Keratinocyte (primary cell): ENCODE results near the gene NOVA2. TPM values are rescaled to one million over a fixed set of nuclear protein-coding genes. Genes with fewer than 3 reads are reported as not detected.

Source experiments
- DNase-seq: peaks from one replicate; pipeline ENCODE4 v3.0.0-alpha.2; 2011; ENCODE audit warnings: low read depth, missing footprints, low spot score
- FAIRE-seq: peaks from 2 replicates; lab custom pipeline; 2011; peaks lifted over from hg19 to GRCh38; lab: Jason Lieb, UNC
- H2AFZ ChIP-seq: 2 replicates; pipeline ENCODE4 v1.6.0; 2012; ENCODE audit warnings: low read length, control low read depth, inconsistent platforms; ENCODE audit not compliant: control insufficient read depth
- H3K27ac ChIP-seq: 2 replicates; pipeline ENCODE4 v1.5.1; 2011; ENCODE audit warnings: low read length; ENCODE audit not compliant: control insufficient read depth, insufficient read depth
- H3K27me3 ChIP-seq: 3 replicates; pipeline ENCODE4 v1.6.0; 2011; ENCODE audit warnings: low read length; ENCODE audit not compliant: control insufficient read depth, insufficient read depth; ENCODE audit errors: extremely low read depth
- H3K36me3 ChIP-seq, 2 experiments: 2 replicates in 1 of 2; 3 replicates in 1 of 2; pipeline ENCODE4 v1.5.1; 2011; ENCODE audit warnings: low read length in 2 of 2, mild to moderate bottlenecking in 1 of 2; ENCODE audit not compliant: control insufficient read depth in 2 of 2, insufficient read depth in 2 of 2; ENCODE audit errors: extremely low read depth in 1 of 2
- H3K4me1 ChIP-seq: 3 replicates; pipeline ENCODE4 v1.5.1; 2011; ENCODE audit warnings: low read length; ENCODE audit not compliant: control insufficient read depth, insufficient read depth; ENCODE audit errors: extremely low read depth
- H3K4me2 ChIP-seq: 3 replicates; pipeline ENCODE4 v1.6.0; 2011; ENCODE audit warnings: low read depth, low read length; ENCODE audit not compliant: control insufficient read depth, insufficient read depth; ENCODE audit errors: extremely low read depth
- H3K4me3 ChIP-seq, 3 experiments: fragments of 200-600 bp in 1 of 3; sonication (generic) in 1 of 3; 2 replicates in 2 of 3; 3 replicates in 1 of 3; pipeline ENCODE4 v1.5.1; 2011 to 2016; ENCODE audit warnings: low read length in 3 of 3, mild to moderate bottlenecking in 3 of 3, control low read depth in 2 of 3, inconsistent platforms in 1 of 3, low read depth in 1 of 3, mixed read lengths in 1 of 3, mixed run types in 1 of 3, moderate library complexity in 1 of 3; ENCODE audit not compliant: control insufficient read depth in 2 of 3, insufficient read depth in 2 of 3; ENCODE audit errors: extremely low read depth in 1 of 3
- H3K79me2 ChIP-seq: 2 replicates; pipeline ENCODE4 v1.6.0; 2012; ENCODE audit warnings: low read length; ENCODE audit not compliant: control insufficient read depth, insufficient read depth
- H3K9ac ChIP-seq: 3 replicates; pipeline ENCODE4 v1.6.0; 2011; ENCODE audit warnings: low read length; ENCODE audit not compliant: control insufficient read depth, insufficient read depth; ENCODE audit errors: extremely low read depth
- H3K9me1 ChIP-seq: 3 replicates; pipeline ENCODE4 v1.6.0; 2011; ENCODE audit warnings: low read length; ENCODE audit not compliant: control insufficient read depth, insufficient read depth; ENCODE audit errors: extremely low read depth
- H3K9me3 ChIP-seq: 2 replicates; pipeline ENCODE4 v1.5.1; 2012; ENCODE audit warnings: low read depth, low read length; ENCODE audit not compliant: control insufficient read depth
- H4K20me1 ChIP-seq: 3 replicates; pipeline ENCODE4 v1.6.0; 2011; ENCODE audit warnings: low read length; ENCODE audit not compliant: control insufficient read depth, insufficient read depth; ENCODE audit errors: extremely low read depth
- EZH2 ChIP-seq: IDR thresholded peaks from one replicate; pipeline ENCODE4 v1.6.1; 2012; ENCODE audit warnings: inconsistent platforms, mild to moderate bottlenecking, low read length, moderate library complexity
- dilution Hi-C: fragments of 300-500 bp; cut with MboI; formaldehyde crosslinking; loops from one replicate; pipeline ENCODE4 v1.7.0; 2020; ENCODE audit warnings: low sequenced_read_pairs; ENCODE audit not compliant: extremely low pct_ligation_motif_present
- polyA plus RNA-seq, 5 experiments: library from polyadenylated mRNA; depleted of rRNA in 3 of 5; stranded (reverse) in 3 of 5; stranded (forward) in 1 of 5; unstranded in 1 of 5; fragments of >200 nt; gene quantifications; 1 replicate in 1 of 5; 2 replicates in 3 of 5; 3 replicates in 1 of 5; pipeline versions ENCODE4 v1.2.1 to v1.2.3, GENCODE V29; 2011 to 2012; ENCODE audit warnings: missing spikeins in 2 of 5, low read depth in 1 of 5, low replicate concordance in 1 of 5
- TF ChIP-seq, protein P1 (sequence below), 3 experiments: IDR thresholded peaks in 1 of 3; conservative IDR thresholded peaks in 1 of 3; optimal IDR thresholded peaks in 1 of 3; 2 replicates in 2 of 3; 3 replicates in 1 of 3; pipeline versions ENCODE3 to v1.5.1; 2011; ENCODE audit warnings: low read length in 3 of 3, mild to moderate bottlenecking in 3 of 3, moderate library complexity in 2 of 3, control low read depth in 1 of 3, inconsistent platforms in 1 of 3; ENCODE audit not compliant: insufficient read depth in 2 of 3; ENCODE audit errors: extremely low read depth in 1 of 3

Gene NOVA2
- polyA plus RNA-seq, 1 donor (not counting 4 experiments of a cell fraction or from before 2014, with no cell fraction given): not detected

DNA sequence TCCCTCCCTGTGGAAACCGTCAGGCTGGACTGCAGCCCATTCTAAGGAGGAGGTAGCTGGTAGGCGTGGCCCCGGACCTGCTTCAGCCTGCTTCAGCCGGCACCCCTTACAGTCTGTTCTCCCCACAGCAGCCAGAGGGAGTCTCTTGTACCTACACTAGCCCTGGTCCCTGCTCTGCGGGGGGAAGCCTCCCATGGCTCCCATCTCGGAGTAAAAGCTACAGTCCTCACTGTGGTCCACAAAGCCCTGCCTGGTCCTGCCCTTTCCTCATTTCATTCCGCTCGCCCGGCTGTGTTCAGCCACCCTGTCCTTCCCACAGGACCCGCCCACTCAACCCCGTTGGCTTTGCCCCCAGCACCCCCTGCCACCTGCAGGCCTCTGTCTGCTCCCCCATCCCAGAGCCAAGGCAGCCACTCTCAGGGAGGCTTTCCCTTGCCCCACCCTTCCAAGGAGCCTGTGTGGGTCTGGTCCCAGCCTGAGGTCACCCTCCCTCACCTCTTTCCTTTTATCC lies 47.9 kb upstream of the NOVA2 start:
- peaks cover 24% of the 10 kb centered on the region for H3K4me1 ChIP-seq
- no peaks in the 10 kb centered on the region for H3K9me3 ChIP-seq
- H3K27ac ChIP-seq: no peak overlapping the region
- peak overlapping the region; percentile 68 for H3K4me2 ChIP-seq
- peaks cover 2% of the 10 kb centered on the region for H4K20me1 ChIP-seq
- H3K27me3 ChIP-seq: peaks cover 10% of the 10 kb centered on the region
- no peak for DNase-seq
- H2AFZ ChIP-seq: no peak overlapping the region
- no peak overlapping the region for H3K4me3 ChIP-seq
- H3K79me2 ChIP-seq: no peaks in the 10 kb centered on the region
- dilution Hi-C loops: no loop called here
- peaks cover under 1 to 4% of the 10 kb centered on the region in 2 experiments for H3K36me3 ChIP-seq
- TF ChIP-seq, protein P1, sequence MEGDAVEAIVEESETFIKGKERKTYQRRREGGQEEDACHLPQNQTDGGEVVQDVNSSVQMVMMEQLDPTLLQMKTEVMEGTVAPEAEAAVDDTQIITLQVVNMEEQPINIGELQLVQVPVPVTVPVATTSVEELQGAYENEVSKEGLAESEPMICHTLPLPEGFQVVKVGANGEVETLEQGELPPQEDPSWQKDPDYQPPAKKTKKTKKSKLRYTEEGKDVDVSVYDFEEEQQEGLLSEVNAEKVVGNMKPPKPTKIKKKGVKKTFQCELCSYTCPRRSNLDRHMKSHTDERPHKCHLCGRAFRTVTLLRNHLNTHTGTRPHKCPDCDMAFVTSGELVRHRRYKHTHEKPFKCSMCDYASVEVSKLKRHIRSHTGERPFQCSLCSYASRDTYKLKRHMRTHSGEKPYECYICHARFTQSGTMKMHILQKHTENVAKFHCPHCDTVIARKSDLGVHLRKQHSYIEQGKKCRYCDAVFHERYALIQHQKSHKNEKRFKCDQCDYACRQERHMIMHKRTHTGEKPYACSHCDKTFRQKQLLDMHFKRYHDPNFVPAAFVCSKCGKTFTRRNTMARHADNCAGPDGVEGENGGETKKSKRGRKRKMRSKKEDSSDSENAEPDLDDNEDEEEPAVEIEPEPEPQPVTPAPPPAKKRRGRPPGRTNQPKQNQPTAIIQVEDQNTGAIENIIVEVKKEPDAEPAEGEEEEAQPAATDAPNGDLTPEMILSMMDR (optimal IDR thresholded peaks at IDR 0.05 in 1 of 3, IDR thresholded peaks at IDR 0.05 in 1 of 3, conservative IDR thresholded peaks at IDR 0.05 in 1 of 3; ENCODE audit: extremely low read depth in 1 of 3, insufficient read depth in 2 of 3, low read length in 3 of 3): peak; percentile 55 to 72 (median 60)
- TF ChIP-seq EZH2: no peak
- H3K9me1 ChIP-seq: no peaks in the 10 kb centered on the region
- peak overlapping the region; percentile 42 for H3K9ac ChIP-seq
- peak; percentile 82 for FAIRE-seq

DNA sequence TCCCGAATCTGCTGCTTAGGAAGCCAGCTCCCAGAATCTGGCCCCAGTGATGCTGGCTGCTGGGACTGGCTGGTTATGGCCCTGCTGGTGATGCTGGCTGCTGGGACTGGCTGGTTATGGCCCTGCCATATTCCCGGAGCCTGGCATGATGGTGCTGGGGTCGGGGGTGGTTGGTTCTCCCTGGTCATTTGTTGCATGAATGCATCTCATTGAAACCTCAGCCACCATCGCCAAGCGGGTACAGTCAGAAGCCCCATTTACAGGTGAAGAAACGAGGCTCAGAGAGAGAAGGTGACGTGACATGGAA lies 47.1 kb upstream of the NOVA2 start:
- Histone ChIP-seq H3K4me3 (no peak overlapping the region), H3K36me3 (peaks cover 0 to 4% of the 10 kb centered on the region in 2 experiments), H3K27ac (no peak overlapping the region), H3K9me1 (no peaks in the 10 kb centered on the region), H3K9ac (no peak overlapping the region), H3K4me2 (peak overlapping the region; percentile 34), H3K79me2 (no peaks in the 10 kb centered on the region), H2AFZ (no peak overlapping the region), H4K20me1 (peaks cover 2% of the 10 kb centered on the region), H3K27me3 (peaks cover 16% of the 10 kb centered on the region), H3K9me3 (no peaks in the 10 kb centered on the region), H3K4me1 (peaks cover 30% of the 10 kb centered on the region)
- FAIRE-seq: no peak
- TF ChIP-seq EZH2: no peak
- dilution Hi-C loops: no loop called here
- no peak for DNase-seq

DNA sequence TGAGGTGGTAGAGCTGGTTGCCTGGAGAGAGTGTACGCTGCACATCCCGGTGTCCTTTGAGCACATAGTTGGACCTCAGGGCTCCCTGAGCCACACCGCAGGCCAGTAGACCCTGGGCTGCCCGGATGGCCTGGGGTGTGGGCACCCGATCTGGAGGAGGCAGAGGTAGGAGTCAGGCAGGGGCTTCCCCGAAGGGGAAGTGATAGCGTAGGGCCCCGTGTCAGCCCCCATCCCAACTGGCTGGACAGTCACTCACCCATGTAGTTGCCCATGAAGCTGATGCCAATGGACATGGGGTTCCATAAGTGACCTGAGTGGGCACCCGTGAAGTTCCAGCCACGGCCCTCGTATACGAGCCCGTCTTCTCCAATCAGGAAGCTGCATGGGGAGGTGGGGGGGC lies 45.6 kb upstream of the NOVA2 start:
- Histone ChIP-seq H3K4me2 (no peak overlapping the region), H3K27ac (no peak overlapping the region), H2AFZ (no peak overlapping the region), H3K9me3 (no peaks in the 10 kb centered on the region), H3K4me3 (no peak overlapping the region), H3K36me3 (peaks cover 0 to 4% of the 10 kb centered on the region in 2 experiments), H3K9me1 (no peaks in the 10 kb centered on the region), H3K79me2 (no peaks in the 10 kb centered on the region), H4K20me1 (peaks cover 2% of the 10 kb centered on the region), H3K4me1 (peaks cover 39% of the 10 kb centered on the region), H3K27me3 (peaks cover 16% of the 10 kb centered on the region), H3K9ac (no peak overlapping the region)
- no peak for FAIRE-seq
- no peak for TF ChIP-seq EZH2
- TF ChIP-seq, protein P1 (optimal IDR thresholded peaks at IDR 0.05 in 1 of 3, IDR thresholded peaks at IDR 0.05 in 1 of 3, conservative IDR thresholded peaks at IDR 0.05 in 1 of 3; ENCODE audit: extremely low read depth in 1 of 3, insufficient read depth in 2 of 3, low read length in 3 of 3): no peak
- dilution Hi-C loops: no loop called here
- no peak for DNase-seq
